AG09319 (cell line): ENCODE results near the gene NECAB3.

Experiments
- DNase-seq: peaks from one replicate; pipeline ENCODE4 v3.0.0-alpha.2; 2010; ENCODE audit warnings: low read depth; ENCODE audit errors: extremely low read depth
- TF ChIP-seq, protein P1 (sequence below): IDR thresholded peaks from 2 replicates; pipeline ENCODE4 v1.5.1; 2011; ENCODE audit warnings: low read depth, mild to moderate bottlenecking, inconsistent platforms, low read length, moderate library complexity

Gene NECAB3

GRCh38 chr20:33669873-33670640, 4.2 kb downstream of the NECAB3 start:
- DNase-seq, result no peak
- TF ChIP-seq, protein P1, sequence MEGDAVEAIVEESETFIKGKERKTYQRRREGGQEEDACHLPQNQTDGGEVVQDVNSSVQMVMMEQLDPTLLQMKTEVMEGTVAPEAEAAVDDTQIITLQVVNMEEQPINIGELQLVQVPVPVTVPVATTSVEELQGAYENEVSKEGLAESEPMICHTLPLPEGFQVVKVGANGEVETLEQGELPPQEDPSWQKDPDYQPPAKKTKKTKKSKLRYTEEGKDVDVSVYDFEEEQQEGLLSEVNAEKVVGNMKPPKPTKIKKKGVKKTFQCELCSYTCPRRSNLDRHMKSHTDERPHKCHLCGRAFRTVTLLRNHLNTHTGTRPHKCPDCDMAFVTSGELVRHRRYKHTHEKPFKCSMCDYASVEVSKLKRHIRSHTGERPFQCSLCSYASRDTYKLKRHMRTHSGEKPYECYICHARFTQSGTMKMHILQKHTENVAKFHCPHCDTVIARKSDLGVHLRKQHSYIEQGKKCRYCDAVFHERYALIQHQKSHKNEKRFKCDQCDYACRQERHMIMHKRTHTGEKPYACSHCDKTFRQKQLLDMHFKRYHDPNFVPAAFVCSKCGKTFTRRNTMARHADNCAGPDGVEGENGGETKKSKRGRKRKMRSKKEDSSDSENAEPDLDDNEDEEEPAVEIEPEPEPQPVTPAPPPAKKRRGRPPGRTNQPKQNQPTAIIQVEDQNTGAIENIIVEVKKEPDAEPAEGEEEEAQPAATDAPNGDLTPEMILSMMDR, result no peak

- TF ChIP-seq, protein P1, result no peak
- no peak for DNase-seq
These were observed 5.0 kb downstream of the NECAB3 start for GRCh38 chr20:33669224-33669623.

DNA sequence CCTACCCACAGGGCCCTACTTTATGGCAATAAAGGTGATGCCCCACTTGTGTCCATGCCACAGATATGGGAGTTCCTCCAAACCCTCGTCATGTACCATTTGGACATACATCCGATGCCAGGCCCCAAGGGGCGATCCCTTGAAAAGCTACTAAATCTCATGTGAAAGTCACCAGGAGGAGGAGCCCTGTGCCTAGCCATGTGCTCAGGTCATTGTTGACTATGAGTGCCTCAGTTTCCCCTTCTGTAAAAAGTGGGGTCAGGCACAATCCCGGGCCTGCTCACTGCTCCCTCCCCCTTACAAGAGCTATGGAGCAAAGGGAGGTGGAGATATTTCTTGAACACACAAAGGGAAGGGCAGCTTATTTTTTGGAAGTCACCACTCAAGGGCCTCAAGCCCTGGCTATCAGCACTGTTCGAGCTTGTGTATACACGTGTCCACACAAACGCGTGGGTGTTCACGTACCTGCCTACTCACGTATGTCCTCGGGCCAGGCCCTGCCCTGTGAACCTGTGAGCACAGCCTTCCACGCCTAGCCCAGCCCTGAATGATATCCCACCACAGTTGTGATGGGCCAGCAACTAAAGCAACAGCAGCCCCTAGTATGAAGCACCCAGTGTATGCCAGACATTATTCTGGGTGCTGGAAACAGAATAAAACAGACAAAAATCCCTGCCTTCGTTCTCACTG, 5.6 kb downstream of the NECAB3 start:
- no peak for DNase-seq
- TF ChIP-seq, protein P1, result no peak

GRCh38 chr20:33667676-33668465, 6.4 kb downstream of the NECAB3 start:
- TF ChIP-seq, protein P1, result peak; percentile 90

DNA sequence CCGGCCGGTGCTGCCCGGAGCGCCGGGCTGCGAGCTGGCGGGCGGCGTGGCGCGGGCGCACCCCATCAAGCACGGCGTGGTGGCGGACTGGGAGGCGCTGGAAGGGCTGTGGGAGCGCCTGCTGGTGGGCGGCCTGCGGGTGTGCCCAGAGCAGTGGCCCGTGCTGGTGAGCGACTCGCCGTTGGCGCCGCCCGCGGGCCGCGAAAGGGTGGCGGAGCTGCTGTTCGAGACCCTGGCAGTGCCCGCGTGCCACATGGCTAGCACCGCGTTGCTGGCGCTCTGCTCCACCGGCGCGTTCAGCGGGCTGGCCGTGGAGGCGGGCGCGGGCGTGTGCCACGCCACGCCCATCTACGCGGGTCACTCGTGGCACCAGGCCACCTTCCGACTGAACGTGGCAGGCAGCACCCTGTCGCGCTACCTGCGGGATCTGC, 7.0 kb downstream of the NECAB3 start:
- TF ChIP-seq, protein P1, result no peak
- DNase-seq, result no peak

More at GRCh38 chr20:33667676-33668465, 6.4 kb downstream of the NECAB3 start:
- no peak for DNase-seq

GRCh38 chr20:33666293-33667244, 7.7 kb downstream of the NECAB3 start, which contains the start of gene ACTL10:
TSS of gene ACTL10 (plus strand) at chr20:33666943. CDS start at chr20:33667498, 555 bp downstream.
- peak; percentile 96 for DNase-seq
- TF ChIP-seq, protein P1, result peak; percentile 54
